Calu3 (cell line): ENCODE data around the gene CETP. TPM values are rescaled to one million over a fixed set of nuclear protein-coding genes. Genes with fewer than 3 reads are reported as not detected.
A peak's percentile ranks its signal among the peaks of the same experiment; 100 is the strongest.

Experiments
- Bru-seq: library from RNA; stranded (reverse); fragments of 400-500 nt; gene quantifications from one replicate; lab custom pipeline; 2021; lab: Mats Ljungman, UMichigan
- BruChase-seq, 2 experiments: library from RNA; stranded (reverse); fragments of 400-500 nt; gene quantifications; one replicate each; lab custom pipeline; 2021; lab: Mats Ljungman, UMichigan
- BruUV-seq: library from RNA; stranded (reverse); fragments of 400-500 nt; replicated peaks from 2 replicates; lab custom pipeline; 2021; lab: Mats Ljungman, UMichigan
- CTCF ChIA-PET: fragments of 300-600 bp; sonication (Branson Sonifier 250); formaldehyde crosslinking; loops from one replicate; lab custom pipeline; 2022; ENCODE audit warnings: antibody characterized with exemption; lab: Charles Lee
- DNase-seq: peaks from one replicate; pipeline ENCODE4 v3.0.0; 2022
- H3K27ac Mint-ChIP-seq: one replicate; pipeline ENCODE4 v1.8.0; 2022; ENCODE audit warnings: mixed read lengths; ENCODE audit not compliant: unreplicated experiment
- H3K27me3 Mint-ChIP-seq: one replicate; pipeline ENCODE4 v1.8.0; 2022; ENCODE audit warnings: mixed read lengths; ENCODE audit not compliant: unreplicated experiment
- H3K36me3 Mint-ChIP-seq: one replicate; pipeline ENCODE4 v1.8.0; 2022; ENCODE audit warnings: mild to moderate bottlenecking, moderate library complexity, mixed read lengths; ENCODE audit not compliant: insufficient read depth, unreplicated experiment
- H3K4me1 Mint-ChIP-seq: one replicate; pipeline ENCODE4 v1.8.0; 2022; ENCODE audit warnings: mild to moderate bottlenecking, low read depth, mixed read lengths; ENCODE audit not compliant: unreplicated experiment
- H3K4me3 Mint-ChIP-seq: one replicate; pipeline ENCODE4 v1.8.0; 2022; ENCODE audit warnings: mild to moderate bottlenecking, low read depth, moderate library complexity, mixed read lengths; ENCODE audit not compliant: unreplicated experiment
- H3K9me3 Mint-ChIP-seq: one replicate; pipeline ENCODE4 v1.8.0; 2022; ENCODE audit warnings: low read depth, mixed read lengths; ENCODE audit not compliant: unreplicated experiment
- intact Hi-C: fragments of 100-400 bp; cut with micrococcal nuclease; formaldehyde crosslinking; loops from one replicate; pipeline ENCODE4 v1.10.0; 2022; ENCODE audit not compliant: unreplicated experiment
- long read RNA-seq: library from polyadenylated mRNA; stranded (forward); transcript quantifications from one replicate; pipeline ENCODE4 v2.0.0, GENCODE V29; 2022
- total RNA-seq: library from RNA; stranded (reverse); gene quantifications from 2 replicates; pipeline ENCODE4 v1.2.3, GENCODE V29; 2022
- TF ChIP-seq, protein P1 (sequence below): fragments of 200-600 bp; IDR thresholded peaks from one replicate; pipeline ENCODE4 v1.8.0; 2022; ENCODE audit warnings: antibody characterized with exemption; ENCODE audit not compliant: unreplicated experiment

The CETP gene
- total RNA-seq (not detected in 2 replicates), Bru-seq, nascent RNA (percentile 7 among the genes with signal in this experiment), BruChase-seq, experiment 1, labeled RNA remaining after a 6-hour chase (percentile 13 among the genes with signal in this experiment), BruChase-seq, experiment 2, labeled RNA remaining after a 2-hour chase (percentile 13 among the genes with signal in this experiment)
- long read RNA-seq, result 0 reads

DNA sequence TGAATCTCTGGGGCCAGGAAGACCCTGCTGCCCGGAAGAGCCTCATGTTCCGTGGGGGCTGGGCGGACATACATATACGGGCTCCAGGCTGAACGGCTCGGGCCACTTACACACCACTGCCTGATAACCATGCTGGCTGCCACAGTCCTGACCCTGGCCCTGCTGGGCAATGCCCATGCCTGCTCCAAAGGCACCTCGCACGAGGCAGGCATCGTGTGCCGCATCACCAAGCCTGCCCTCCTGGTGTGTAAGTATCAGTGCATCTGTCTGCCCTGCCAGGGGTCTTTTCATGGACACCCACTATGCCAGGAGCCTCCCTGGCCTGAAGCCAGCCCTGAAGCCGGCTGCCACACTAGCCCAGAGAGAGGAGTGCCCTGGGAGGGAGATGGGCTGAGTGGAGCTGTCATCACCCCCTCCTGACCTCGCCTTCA, at the start of gene CETP:
Gene CETP, plus strand, starts transcription at position 100 of the 431 bp plus-strand sequence. Its CDS starts 30 bp downstream, at position 130.
- Mint-ChIP-seq H3K9me3 (no peaks in the 10 kb centered on the region), H3K4me3 (no peak within 1 kb of the TSS), H3K4me1 (peaks cover 13% of the 10 kb centered on the region), H3K36me3 (peaks cover 6% of the 10 kb centered on the region), H3K27me3 (peaks cover 21% of the 10 kb centered on the region), H3K27ac (no peak within 1 kb of the TSS)
- CTCF ChIA-PET, result no interaction called here
- TF ChIP-seq, protein P1, sequence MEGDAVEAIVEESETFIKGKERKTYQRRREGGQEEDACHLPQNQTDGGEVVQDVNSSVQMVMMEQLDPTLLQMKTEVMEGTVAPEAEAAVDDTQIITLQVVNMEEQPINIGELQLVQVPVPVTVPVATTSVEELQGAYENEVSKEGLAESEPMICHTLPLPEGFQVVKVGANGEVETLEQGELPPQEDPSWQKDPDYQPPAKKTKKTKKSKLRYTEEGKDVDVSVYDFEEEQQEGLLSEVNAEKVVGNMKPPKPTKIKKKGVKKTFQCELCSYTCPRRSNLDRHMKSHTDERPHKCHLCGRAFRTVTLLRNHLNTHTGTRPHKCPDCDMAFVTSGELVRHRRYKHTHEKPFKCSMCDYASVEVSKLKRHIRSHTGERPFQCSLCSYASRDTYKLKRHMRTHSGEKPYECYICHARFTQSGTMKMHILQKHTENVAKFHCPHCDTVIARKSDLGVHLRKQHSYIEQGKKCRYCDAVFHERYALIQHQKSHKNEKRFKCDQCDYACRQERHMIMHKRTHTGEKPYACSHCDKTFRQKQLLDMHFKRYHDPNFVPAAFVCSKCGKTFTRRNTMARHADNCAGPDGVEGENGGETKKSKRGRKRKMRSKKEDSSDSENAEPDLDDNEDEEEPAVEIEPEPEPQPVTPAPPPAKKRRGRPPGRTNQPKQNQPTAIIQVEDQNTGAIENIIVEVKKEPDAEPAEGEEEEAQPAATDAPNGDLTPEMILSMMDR, result no peak
- intact Hi-C loops, result no loop called here
- DNase-seq, result no peak
- no TSS peak for BruUV-seq

GRCh38 chr16:56912746-56913708, 48.7 kb upstream of the CETP start:
- DNase-seq, result no peak
- TF ChIP-seq, protein P1, result no peak
- CTCF ChIA-PET, result no interaction called here
- H3K36me3 Mint-ChIP-seq, result no peaks in the 10 kb centered on the region
- H3K27me3 Mint-ChIP-seq, result peaks cover 85% of the 10 kb centered on the region
- intact Hi-C loops, result no loop called here
- H3K4me3 Mint-ChIP-seq, result no peak overlapping the region
- H3K9me3 Mint-ChIP-seq, result no peaks in the 10 kb centered on the region
- H3K4me1 Mint-ChIP-seq, result peaks cover 16% of the 10 kb centered on the region
- BruUV-seq, result no TSS peak
- no peak overlapping the region for H3K27ac Mint-ChIP-seq

GRCh38 chr16:56914896-56915295, 46.9 kb upstream of the CETP start:
- Mint-ChIP-seq H3K4me3 (no peak overlapping the region), H3K36me3 (no peaks in the 10 kb centered on the region), H3K27me3 (peaks cover 85% of the 10 kb centered on the region), H3K9me3 (no peaks in the 10 kb centered on the region), H3K4me1 (peaks cover 17% of the 10 kb centered on the region), H3K27ac (no peak overlapping the region)
- TF ChIP-seq, protein P1, result no peak
- DNase-seq, result no peak
- intact Hi-C loops, result no loop called here
- CTCF ChIA-PET, result interaction anchor here (1.2 kb wide), 1 partner anchor 13 kb away, joined by 3 read pairs; no protein-coding TSS in a partner anchor
- BruUV-seq, result no TSS peak

- H3K4me3 Mint-ChIP-seq, result no peak overlapping the region
- TF ChIP-seq, protein P1, result no peak
- peaks cover 17% of the 10 kb centered on the region for H3K4me1 Mint-ChIP-seq
- no peak overlapping the region for H3K27ac Mint-ChIP-seq
- intact Hi-C loops, result no loop called here
- CTCF ChIA-PET, result no interaction called here
- no peaks in the 10 kb centered on the region for H3K9me3 Mint-ChIP-seq
- H3K36me3 Mint-ChIP-seq, result no peaks in the 10 kb centered on the region
- H3K27me3 Mint-ChIP-seq, result peaks cover 88% of the 10 kb centered on the region
- DNase-seq, result no peak
- no TSS peak for BruUV-seq
These were observed 46.2 kb upstream of the CETP start for GRCh38 chr16:56915336-56916119.
